Activated CD8-positive, alpha-beta memory T cell treated with anti-CD3 and anti-CD28 coated beads, Interleukin-2, amount 50 U/mL, for 1 hour (primary cell): ENCODE data around the gene PRKAB1.

Experiments
- DNase-seq: peaks from one replicate; pipeline ENCODE4 v3.0.0-alpha.2; 2020; ENCODE audit errors: extremely low read depth

Gene PRKAB1

DNA sequence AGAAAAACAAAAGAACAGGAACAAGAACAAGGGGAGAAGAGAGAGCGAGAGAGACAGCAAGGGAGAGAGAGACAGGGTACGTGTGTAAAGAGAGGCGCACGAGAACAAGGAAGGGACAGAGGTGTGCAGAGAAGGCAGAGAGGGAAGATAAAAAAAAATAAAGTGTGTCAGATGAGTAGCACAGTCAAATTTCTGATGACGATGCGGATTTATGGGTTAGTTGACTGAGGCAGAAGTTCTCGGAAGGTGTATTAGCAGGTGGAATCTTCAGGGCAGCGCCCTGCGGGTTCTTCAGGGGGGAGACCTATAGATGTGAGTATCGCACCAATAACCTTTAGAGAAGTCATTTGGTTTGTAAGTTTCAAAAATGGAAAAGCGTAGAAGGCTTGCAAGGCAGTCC lies 44.8 kb downstream of the PRKAB1 start:
- no peak for DNase-seq

- no peak for DNase-seq
These were observed 45.7 kb downstream of the PRKAB1 start for GRCh38 chr12:119713551-119714031.

DNA sequence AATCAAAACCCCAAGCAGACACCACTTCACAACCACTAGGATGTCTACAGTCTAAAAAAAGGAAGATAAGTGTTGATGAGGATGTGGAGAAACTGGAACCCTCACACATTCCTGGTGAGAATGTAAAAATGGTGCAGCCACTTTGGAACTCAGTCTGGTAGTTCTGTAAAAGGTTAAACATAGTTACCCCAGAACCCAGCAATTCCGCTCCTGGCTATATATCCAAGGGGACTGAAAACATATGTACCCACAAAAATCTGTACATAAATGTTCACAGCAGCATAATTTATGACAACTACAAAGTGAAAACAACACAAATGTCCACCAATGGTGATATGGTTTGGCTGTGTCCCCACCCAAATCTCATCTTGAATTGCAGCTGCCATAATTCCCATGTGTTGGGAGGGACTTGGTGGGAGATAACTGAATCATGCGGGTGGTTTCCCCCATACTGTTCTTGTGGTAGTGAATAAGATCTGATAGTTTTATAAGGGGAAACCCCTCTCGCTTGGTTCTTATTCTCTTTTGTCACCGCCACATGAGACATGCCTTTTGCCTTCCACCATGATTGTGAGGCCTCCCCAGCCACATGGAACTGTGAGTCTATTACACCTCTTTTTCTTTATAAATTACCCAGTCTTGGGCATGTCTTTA lies 46.8 kb downstream of the PRKAB1 start:
- no peak for DNase-seq

DNA sequence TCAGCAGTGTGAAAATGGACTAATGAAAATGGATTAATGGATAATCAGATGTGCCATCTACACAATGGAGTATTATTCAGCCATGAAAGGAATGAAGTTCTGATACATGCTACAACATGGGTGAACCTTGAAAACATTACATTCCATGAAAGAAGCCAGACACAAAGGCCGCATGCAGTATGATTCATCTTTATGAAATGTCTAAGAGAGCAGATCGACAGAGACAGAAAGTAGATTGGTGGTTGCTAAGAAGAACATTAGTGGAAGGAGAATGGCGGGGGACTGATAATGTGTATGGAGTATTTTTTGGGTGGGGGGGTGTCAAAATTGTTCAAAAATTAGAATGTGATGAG lies 47.3 kb downstream of the PRKAB1 start:
- no peak for DNase-seq

- DNase-seq, result no peak
These were observed 50.2 kb downstream of the PRKAB1 start for GRCh38 chr12:119718141-119718540.

DNA sequence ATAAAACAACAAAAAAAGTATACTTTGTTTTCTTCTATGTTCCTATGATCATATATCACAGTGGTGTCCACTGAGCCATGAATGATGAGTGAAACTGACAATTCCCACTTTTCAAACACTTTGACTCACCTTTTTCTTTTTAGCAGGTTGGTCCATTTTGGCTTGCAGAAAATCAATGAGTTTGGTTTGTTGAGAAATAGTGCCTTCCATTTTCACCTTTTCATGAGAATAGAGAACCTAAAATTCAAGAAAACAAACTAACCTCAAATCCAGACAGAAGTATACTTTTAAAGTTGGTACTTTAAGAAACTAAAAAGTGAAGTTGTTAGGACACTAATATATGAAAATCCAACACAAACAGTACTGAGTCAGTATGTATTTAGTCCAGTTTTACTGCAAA lies 52.4 kb downstream of the PRKAB1 start:
- DNase-seq, result no peak

DNA sequence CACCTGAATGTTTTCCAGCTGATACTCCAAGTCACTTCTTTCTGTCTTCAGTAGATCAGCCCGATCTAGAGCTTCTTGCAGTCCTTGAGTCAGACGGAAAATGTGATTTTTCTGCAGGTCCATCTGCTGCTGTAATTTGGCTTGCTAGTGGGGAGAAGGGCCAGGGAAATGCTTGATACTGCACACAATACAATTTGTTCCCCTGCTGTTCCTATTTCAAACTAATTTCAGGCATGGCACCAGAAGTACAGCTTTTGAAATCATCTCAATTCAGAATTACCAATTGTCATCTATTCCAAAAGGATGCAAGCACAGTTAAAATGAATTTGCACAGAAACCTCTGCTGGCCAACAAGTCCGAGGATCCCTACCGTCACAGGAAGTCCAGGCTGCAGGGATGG lies 53.4 kb downstream of the PRKAB1 start:
- no peak for DNase-seq

DNA sequence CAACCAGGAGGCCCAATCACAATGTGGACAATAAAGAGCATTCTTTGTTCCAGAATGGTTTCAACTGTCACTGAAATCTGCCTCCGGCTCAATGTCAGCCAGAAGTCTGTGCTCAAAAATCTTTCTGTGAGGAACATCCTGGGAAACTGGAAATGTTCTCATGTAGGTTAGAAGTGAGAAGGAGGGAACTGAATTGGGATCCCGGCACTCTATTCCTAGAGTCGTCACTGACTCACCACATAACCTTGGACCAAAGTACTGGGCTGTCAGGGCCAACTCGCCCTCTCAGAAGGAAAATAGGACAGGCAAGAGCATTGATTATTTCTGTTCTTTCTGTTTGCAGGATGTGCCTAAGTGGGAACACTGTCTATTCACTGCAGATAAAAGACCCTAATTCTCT lies 57.6 kb downstream of the PRKAB1 start:
- DNase-seq, result no peak

DNA sequence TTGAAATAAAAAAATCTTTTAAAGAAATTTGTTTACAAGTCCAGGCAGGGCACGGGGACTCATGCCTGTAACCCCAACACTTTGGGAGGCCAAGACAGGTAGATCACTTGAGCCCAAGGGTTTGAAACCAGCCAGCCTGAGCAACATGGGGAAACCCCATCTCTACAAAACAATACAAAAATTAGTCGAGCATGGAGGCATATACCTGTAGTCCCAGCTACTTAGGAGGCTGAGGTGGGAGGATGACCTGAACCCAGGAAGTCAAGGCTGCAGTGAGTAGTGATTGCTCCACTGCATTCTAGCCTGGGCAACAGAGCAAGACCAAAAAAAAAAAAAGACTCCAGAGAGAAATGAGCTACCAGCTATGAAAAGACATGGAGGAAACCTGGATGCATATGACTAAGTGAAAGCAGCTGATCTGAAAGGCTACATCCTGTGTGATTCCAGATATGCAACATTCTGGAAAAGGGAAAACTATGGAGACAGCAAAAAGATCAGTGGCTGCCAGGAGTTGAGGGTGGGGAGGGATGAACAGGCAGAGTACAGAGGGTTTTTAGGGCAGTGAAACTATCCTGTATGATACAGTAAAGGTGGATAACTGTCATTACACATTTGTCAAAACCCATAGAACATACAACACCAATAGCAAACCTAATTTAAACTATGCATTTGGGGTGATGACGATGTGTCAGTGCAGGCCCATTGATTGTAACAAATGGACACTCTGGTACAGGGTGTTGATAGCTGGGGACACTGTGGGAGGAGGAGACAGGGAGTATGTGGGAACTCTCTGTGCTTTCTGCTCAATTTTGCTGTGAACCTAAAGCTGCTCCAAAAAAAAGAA lies 59.9 kb downstream of the PRKAB1 start:
- no peak for DNase-seq

GRCh38 chr12:119728444-119728745 lies 60.5 kb downstream of the PRKAB1 start:
- DNase-seq, result no peak

DNA sequence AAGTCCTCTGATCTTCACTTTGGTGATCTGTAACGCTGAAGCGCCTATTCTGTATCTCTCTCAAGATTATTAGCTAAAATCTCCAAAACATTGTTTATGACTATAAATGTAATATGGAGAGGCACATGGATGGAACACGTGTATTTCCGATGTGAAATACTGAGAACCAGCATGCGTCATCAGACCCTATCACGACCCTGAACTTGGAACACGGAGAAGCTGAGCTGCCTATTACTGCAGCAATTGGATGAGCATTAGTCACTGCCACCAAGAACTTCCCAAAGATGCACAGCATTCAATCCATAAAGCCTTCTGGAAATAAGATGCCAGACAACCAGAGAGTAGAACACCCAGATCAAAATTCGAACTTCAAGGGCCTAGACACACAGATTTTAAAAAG lies 61.9 kb downstream of the PRKAB1 start:
- no peak for DNase-seq

DNA sequence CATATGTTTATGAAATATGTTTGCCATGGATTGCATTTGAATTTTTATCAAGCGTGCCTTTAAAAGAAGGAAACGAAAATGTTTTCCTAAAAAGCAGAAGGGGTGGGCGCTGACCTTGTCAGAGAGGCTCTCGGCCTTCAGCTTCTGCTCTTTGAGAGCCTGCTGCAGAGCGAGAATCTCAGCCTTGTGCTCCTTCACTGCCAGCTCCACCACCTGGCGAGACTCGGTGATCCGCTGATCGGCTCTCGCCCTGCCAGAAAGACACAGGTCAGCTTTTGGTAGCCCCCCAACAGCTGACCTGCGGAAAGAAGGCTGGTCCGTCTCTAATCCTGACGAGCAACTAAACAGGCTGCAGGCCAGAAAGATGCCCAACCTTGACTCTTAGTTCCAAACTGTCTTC lies 62.4 kb downstream of the PRKAB1 start:
- DNase-seq, result no peak
